ENCODE data around the gene UPK3BL2.
"Not testable (repeated sequence)": the region's sequence is repeated elsewhere in the genome, so short reads cannot be mapped to it uniquely, and the experiment has no call there.

UPK3BL2 gene

DNA sequence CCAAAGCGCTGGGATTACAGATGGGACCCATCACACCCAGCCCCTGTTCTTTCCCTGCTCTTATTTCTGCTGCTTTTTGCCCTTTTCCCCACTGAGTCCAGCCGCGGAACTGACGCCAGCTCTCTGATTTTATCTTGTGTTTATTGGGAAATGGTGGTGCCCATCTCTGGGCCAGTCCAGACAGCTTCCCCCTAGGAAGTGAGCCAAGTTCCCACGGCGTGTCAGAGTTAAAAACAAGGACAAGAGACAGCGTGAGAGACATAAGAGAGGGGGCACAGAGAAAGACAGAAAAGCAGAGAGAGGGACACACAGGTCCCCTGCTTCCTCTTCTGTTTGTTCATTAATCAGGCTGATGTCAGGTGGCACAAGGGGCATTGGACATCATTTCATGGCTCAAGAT, 11.9 kb downstream of the UPK3BL2 start:
- DNase-seq (ENCODE audit: low spot score) = not testable (repeated sequence)

DNA sequence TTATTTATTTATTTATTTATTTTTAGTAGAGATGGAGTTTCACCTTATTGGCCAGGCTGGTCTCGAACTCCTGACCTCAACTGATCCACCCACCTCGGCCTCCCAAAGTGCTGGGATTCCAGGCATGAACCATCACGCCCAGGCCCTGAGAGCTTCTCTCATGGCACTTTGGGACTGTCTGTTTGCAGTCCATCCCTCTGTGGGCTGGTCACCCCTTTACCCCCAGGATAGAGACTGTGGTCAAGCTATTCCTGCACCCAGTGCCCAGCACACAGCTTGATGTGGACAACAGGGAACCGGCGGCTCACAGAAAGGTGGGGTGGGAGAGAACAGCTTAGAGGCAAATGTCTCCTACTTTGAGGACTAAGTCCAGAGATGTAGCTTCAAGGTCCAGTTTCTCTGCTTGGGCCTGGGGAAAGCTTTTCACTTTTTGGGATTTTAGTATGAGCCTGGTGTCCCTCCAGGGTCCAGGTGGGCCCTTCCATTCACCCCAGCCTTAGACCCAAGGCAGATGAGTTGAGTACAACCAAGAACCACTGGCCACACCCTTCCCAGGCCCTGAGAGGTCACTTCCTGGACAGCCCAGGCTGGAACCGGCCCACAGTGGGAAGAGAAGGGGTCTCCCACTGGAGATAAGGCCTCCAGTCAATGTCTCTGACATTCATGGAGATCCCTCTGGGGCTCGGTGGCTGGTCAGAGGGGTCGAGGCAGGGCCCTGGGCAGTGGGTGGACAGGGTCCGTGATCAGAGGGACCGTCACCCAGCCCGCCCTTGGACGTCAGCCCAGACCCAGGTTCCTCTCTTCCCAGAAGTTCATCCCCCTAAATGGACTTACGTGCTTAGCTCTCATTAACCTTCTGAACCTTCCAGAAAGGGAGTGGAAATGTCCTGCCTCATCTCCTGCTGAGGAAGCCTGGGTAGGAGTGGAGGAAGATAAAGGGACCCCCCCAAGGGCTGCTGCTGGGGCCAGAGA, 15.4 kb downstream of the UPK3BL2 start:
- DNase-seq (ENCODE audit: low spot score) = not testable (repeated sequence)

DNA sequence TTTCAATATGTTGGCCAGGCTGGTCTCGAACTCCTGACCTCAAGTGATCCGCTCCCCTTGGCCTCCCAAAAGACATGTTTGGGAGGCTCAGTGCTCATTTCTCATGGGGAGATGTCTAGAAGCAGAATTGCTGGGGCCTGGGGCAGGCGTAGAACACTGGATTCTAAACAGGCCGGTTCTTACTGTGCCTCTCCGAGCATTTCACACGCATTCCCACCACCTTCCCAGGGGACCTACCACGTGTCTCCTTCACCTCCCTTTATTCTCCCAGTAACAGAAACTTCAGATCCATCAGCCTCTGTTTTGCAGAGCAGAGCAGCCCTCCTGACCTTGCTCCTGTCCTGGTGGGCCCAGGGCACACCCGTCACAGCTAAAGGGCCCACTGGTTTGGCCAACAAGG, 16.3 kb downstream of the UPK3BL2 start:
- DNase-seq (ENCODE audit: low spot score) = not testable (repeated sequence)

DNA sequence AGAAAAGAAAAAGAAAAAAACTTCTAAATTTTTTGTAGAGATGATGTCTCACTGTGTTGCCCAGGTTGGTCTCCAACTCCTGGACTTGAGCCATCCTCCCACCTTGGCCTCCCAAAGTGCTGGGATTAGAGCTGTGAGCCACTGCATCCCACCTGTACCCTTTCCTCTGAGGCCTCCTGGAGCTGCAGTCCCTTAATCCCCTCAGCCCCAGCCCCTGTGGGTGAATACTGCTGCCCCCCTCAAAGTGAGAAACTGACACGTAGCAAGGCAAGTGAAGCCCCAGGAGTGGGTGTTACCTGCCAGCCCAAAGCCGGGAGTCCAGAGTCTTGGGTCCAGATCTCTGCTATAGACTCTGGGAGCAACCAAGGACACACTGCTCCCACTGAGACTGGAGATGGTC, 18.7 kb downstream of the UPK3BL2 start:
- DNase-seq (ENCODE audit: low spot score) = not testable (repeated sequence)

DNA sequence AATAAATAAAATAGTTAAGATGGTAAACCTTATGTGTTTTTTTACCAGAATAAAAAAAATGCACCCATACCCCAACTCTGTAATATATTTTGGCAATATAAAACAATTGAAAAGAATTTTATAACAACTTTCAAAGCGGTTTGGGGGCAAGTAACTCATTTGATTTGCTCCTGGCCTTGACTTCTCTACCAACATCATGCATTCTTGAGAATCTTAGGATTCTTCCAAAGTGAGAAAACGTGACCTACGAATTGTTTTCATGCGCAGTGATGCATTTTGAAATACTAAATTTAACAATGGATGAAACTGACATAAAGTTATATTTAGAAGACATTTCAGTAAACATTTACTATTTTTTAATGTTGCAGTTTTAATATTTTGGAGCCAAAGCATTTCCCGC, 22.7 kb downstream of the UPK3BL2 start:
- not testable (repeated sequence) for DNase-seq (ENCODE audit: low spot score)

DNA sequence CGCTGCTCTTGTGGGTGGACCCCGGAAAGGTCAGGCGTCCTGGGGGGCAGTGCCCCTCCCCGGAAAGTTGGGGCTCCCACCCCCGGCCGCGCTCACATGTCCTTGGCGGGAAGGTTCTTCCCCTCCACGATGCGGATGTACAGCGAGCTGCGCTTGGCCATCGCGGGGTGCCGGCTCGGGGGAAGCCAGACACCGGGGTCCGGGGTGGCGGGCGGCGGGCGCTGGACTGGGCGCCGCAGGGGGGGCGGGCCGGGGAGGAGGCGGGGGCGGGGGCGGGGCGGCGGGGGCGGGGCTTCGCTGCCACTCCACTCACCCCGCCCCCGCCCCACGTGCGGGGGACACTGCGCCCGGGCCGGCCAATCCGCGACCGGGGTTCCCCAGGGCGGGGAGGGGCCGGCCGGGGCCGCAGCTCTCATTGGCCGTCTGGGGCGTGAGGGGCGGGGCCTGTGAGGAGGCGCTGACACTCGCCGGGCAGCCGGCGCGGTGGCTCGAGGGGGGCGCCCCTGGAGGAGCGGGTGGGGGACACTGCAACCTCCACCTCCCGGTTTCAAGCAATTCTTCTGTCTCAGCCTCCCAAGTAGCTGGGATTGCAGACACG, 25.8 kb downstream of the UPK3BL2 start, which contains the start of gene RASA4B:
Gene RASA4B (minus strand): TSS at position 228 of the 598 bp plus-strand sequence. CDS start 67 bp downstream, at position 161.
- DNase-seq (ENCODE audit: low spot score) = peak; percentile 20

DNA sequence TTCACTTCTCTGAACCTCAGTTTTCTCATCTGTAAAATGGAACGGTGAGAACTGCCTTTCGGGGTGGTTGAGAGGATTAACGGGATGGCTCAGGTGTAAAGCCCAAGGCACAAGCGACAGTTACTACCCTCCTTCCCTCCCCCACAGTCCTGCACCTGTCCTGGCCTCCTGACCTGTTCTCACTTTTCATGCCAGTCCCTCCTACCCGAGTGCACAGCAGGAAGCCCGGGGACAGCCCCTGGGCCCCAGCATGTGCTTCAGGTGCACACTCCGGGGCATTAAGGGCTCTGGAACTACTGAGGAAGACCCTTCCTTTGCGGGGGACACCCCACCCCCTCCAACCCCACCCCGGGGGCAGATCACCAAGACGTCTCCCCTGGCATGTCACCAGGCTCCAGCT, 26.5 kb downstream of the UPK3BL2 start:
- DNase-seq (ENCODE audit: low spot score) = not testable (repeated sequence)

DNA sequence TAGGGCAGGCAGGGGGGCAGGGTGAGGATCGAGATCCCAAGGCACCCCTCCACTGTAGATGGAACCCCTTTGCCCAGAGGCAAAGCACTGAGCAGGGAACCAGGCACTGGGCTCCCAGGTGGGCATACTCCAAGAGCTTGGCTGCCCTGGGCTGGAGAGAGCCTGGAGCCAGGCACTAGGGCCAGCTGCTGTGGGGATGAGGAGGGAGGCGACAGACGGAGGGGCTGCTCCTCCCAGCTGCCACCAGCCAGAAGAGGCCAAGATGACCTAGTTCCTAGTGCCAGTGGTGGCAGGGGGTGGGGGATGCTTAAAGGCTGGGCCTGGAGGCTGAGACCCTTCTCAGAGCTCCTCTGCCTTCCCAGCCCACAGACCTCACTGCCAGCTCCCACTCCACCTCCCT, 27.6 kb downstream of the UPK3BL2 start:
- not testable (repeated sequence) for DNase-seq (ENCODE audit: low spot score)

DNA sequence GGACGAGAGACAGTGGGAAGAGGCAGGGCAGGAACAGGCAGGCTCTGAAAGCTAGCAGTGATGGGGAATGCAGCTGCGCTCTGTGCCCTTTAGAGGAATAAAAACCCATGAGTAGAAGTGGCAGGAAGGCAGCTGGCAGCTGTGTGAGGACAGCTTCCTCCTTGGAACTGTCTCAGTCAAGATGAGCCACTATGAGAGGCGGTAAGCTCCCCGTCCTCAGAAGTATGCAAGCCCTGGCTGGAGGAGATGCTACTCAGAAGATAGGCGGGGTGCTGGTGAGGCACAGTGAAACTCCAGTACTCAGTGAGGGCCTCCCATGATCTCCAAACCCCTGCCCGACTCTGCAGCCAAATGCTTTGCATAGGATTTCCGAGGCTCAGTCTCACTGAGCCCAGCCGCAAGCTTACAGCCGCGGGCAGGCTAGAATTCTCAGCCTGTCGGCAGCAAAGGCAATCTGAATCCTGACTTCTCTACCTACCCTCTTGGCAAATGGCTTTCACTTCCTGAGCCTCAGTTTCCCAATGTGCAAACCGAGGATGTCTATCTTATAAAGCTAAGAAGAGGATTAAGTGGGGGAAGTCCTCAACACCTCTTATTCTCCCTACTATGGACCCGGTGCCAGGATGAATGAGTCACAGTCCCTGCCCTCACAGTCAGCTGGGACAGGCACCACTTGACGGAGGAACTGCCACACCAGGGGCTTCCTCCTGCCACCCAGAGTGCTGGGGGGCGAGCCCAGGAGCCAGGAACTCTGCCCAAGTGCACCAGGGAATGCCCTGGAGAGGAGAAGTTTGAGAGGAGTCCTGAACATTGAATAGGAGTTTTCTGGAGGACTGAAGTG, 28.4 kb downstream of the UPK3BL2 start:
- DNase-seq (ENCODE audit: low spot score) = not testable (repeated sequence)

DNA sequence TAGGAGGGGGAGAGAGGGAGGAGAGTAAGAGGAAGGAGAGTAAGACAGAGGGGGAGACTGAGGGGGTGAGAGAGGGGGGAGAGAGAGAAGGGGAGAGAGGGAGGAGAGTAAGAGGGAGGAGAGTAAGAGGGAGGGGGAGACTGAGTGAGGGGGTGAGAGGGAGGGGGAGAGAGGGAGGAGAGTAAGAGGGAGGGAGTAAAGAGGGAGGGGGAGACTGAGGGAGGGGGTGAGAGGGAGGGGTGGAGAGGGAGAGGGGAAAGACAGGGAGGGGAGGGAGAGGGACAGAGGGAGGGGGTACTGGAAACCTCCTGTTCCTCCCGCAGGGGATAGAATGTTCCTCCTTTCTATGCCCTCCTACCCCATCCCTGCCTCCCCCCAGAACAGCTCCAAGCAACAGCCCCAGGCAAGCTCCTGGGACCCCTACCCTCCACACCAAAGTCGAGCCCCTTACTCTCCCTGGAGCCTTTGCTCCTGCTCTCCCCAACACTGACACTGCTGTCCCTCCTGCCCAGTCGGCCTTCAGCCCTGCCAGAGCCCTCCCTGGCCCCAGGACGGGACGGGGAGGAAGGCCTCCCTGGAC, 30.8 kb downstream of the UPK3BL2 start:
- DNase-seq (ENCODE audit: low spot score) = peak; percentile 92

DNA sequence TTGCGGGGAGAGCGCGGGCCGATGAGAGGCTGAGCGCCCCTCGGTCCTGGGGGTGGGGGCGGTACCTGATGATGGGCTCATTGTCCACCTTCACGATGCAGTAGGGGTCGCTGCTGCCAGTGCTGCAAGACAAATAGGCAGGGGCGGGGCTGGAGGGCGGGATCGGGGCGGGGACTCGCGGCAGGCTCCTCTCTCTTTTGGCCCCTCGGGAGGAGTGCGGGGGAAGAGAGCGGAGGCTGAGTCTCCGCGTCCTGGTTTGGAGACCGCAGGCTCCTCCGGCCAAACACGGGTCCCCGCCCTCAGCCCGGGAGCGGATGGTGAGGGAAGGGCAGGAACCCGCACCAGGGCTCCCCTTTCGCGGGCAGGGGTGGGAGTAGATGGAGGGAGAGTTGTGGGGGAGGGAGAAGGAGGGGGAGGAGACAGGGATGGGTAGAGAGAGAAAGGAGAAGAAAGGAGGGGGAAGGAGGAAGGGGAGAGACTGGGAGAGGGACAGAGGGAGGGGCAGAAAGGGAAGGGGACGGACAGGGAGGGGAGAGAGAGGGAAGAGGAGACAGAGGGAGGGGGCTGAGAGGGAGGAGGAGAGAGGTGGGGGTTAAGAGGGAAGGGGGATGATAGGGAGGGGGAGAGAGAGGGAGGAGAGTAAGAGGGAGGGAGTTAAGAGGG, 31.5 kb downstream of the UPK3BL2 start:
- not testable (repeated sequence) for DNase-seq (ENCODE audit: low spot score)

DNA sequence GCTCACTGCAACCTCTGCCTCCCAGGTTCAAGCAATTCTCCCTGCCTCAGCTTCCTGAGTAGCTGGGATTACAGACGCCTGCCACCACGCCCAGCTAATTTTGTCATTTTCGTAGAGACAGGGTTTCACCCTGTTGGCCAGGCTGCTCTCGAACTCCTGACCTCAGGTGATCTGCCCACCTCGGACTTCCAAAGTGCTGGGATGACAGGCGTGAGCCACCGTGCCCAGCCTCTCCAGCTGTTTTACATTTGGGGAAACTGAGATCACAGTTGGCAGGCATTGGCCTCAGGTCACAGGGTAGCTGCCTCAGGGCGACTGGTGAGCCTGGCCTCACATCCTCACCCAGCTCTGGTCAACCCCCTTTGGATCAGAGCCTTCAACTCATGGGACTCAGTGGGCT, 32.9 kb downstream of the UPK3BL2 start:
- DNase-seq (ENCODE audit: low spot score) = not testable (repeated sequence)

DNA sequence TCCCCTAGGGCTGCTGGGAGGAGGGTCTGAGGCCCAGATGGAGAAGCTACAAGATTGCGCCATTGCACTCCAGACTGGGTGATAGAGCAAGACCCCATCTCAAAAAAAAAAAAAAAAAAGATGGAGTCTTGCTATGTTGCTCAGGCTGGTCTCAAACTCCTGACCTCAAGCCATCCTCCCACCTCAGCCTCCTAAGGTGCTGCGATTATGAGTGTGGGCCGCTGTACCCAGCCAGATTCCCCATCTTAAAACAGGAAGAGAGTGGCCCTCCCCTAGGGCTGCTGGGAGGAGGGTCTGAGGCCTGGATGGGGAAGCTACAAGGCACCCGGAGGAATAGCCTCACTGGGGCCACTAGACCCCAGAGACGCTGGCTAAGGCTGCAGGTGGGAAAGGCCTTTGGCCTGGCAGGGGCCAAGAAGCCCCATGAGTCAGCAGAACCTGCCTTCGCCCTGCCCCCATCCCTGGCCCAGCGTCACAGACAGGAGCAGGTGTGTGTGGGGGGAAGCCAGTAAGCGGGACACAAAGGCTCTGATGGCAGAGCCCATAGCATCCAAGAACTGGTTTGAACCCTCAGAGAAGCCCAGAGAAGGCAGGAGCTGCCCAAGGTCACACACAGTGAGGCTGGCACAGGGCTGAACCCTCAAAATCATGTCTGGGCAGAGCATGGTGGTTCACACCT, 35.9 kb downstream of the UPK3BL2 start:
- not testable (repeated sequence) for DNase-seq (ENCODE audit: low spot score)

DNA sequence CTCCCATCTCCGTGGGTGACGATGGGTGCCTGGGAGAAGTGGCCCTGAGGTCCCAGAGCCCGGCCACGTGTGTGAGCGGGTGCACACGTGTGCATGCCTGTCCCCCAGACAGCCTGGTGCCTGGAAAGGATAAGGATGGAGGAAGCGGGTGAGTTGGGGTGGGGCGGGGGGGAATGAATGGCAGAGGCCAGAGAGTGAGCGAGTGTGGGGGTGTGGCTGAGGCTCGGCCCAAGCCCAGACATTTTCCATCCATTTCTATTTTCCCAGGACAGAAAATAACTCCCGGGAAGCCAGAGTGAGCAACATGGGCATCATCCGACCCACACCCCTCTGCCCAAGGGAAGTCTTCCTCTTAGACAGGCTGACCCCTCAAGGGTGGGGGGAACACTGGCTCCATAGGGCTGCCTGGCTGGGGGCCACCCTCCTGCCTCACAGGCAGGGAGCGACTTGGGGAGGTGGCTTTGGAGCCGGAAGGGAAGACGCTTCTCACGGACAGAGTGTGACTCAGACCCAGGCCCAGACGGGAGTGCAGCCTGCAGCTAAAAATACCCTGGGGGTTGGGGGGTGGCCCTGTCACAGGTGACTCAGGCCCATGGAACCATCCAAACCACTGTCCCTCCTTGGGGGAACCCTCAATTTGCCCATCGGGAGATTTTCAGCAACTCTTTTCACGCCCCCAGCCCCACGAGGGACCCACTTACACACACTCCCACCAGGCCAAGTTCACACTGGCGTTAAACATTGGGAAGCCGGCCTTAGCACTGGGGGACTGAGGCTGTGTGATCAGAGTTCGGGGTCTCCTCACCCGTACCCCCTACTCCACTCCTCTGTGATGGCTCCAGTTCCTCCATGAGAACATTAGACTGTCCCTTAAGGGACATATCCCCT, 38.0 kb downstream of the UPK3BL2 start:
- DNase-seq (ENCODE audit: low spot score) = not testable (repeated sequence)

DNA sequence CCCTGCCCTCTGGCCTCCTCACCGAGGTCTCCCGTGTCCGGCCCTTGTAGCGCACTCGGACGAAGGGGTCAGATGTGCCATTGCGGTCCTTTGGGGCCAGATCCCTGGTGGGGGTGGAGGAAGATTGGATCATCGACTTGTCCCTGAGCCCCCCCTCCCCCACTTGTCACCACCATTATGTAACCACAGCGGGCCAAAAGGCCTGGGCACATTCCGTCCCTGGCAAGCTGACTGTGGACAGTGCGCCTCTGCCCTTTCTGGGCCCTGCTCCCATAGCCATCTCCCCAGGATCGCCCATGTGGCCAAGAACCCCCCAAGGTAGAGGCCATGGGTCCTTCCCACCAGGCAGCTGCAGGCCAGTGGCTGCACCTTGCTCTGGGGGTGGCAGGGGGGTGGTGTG, 40.4 kb downstream of the UPK3BL2 start:
- DNase-seq (ENCODE audit: low spot score) = not testable (repeated sequence)

DNA sequence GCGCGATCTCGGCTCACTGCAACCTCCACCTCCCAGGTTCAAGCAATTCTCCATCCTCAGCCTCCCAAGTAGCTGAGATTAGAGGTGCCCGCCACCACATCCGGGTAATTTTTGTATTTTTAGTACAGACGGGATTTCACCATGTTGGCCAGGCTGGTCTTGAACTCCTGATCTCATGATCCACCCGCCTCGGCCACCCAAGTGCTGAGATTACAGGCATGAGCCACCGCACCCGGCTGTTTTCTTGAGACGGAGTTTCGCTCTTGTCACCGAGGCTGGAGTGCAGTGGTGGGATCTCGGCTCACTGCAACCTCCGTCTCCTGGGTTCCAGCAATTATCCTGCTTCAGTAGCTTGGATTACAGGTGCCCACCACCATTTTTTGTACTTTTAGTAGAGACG, 45.2 kb downstream of the UPK3BL2 start:
- not testable (repeated sequence) for DNase-seq (ENCODE audit: low spot score)

DNA sequence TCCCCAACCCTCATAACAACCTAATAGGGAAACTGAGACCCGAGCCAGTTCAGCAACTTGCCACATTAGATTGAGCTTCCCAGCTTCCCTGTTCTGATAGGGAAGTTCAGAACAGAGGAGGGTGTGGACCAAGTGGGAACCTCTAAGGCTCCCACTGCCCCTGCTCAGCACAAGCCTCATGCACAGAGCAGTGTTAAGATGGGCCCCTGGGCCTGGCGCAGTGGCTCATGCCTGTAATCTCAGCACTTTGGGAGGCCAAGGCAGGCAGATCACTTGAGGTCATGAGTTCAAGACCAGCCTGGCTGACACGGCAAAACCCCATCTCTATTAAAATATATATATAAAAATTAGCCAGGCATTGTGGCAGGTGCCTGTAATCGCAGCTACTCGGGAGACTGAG, 46.2 kb downstream of the UPK3BL2 start:
- not testable (repeated sequence) for DNase-seq (ENCODE audit: low spot score)

DNA sequence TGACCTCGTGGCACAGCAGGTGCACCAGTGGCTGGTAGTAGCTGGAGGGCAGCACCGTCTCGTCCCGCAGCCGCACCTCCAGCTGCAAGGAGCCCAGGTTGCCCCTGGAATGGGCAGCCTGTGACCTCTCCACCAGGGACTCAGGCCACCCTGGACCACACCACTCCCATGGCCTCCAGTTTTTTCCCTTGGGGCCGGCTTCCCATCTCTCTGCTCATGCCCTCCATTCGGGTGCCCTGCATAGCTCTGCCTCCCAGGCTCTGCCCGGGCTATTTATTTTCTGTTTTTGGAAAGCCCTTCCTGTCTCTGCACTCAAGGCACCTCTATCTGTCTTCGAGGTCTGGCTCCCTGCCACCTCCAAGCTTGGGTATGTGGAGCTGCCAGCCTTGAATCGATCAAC, 46.6 kb downstream of the UPK3BL2 start:
- DNase-seq (ENCODE audit: low spot score) = not testable (repeated sequence)

DNA sequence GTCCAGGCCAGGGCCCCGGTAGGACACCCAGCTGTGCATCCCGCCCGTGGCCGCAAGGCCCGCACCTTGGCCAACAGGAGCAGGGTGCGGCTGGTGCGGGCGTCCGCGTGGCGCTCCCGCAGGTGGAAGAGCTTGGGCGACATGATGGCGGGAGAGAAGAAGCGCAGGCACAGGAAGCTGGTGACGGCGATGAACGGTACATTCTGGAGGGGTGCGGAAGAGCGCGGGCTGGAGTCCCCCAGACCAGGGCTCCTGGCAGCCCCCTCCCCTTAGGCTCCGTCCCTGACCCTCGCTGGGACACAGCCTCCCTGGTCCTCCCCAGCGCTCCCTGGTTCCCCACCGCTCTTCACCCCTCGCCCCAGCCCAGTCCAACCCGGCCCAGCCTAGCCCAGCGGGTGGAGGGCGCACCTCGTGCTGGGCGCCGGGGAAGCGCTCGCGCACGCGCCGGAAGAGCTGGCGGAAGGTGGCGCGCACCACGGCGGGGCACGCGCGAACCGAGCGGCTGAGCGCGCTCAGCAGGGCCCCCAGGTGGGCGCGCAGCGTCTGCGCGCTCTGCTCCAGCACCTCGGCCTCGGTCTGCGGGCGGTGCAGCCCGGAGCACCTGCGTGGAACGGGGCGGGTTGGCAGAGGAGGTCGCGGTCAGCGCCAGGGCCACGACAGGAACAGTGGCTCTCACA, 48.9 kb downstream of the UPK3BL2 start:
- not testable (repeated sequence) for DNase-seq (ENCODE audit: low spot score)

All from globus pallidus (tissue), 1 donor.